Left kidney (tissue), 2 donors: ENCODE measurements around the gene PPM1G. TPM values are rescaled to one million over a fixed set of nuclear protein-coding genes. Genes with fewer than 3 reads are reported as not detected.

Experiments used
- DNase-seq: peaks from one replicate; pipeline ENCODE4 v3.0.0-alpha.2; 2013
- polyA plus RNA-seq: library from polyadenylated mRNA; unstranded; fragments of 120-200 nt; gene quantifications from one replicate; pipeline ENCODE4 v1.2.1, GENCODE V29; 2013; ENCODE audit not compliant: insufficient read length

PPM1G gene
- polyA plus RNA-seq, 1 donor, result 96.0 TPM

DNA sequence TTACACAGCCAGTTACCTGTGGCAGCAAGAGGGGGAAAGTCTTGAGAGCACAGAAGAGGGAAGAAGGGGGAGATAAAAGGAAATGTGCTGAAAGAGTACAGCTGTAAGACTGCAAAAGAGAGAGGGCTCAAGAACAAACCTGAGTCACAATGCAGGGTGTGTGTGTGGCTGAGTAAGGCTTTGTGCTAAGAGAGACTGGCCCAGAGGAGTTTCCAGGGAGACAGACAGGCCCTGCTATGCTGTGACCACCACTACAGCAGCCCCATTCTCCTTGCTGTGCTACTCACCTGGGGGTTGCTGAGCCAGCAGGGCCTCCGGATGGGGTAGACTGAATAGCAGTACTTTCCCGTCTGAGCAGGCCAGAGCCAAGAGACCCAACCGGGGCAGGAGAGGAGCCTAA, 74.1 kb downstream of the PPM1G start:
- no peak for DNase-seq

Other genes starting within 250 kb of the PPM1G start
- 147 TPM for gene ATRAID, start 197.6 kb downstream of the PPM1G start, polyA plus RNA-seq
- 48.6 TPM for gene SLC5A6, start 197.3 kb downstream of the PPM1G start, polyA plus RNA-seq
- gene CAD, start 192.2 kb downstream of the PPM1G start, polyA plus RNA-seq, result 54.3 TPM
- gene SLC30A3, start 146.5 kb downstream of the PPM1G start, polyA plus RNA-seq, result 6.2 TPM
- 2.0 TPM for gene DNAJC5G, start 134.2 kb downstream of the PPM1G start, polyA plus RNA-seq
- gene TRIM54, start 127.2 kb downstream of the PPM1G start, polyA plus RNA-seq, result 6.7 TPM
- gene UCN, start 101.1 kb downstream of the PPM1G start, polyA plus RNA-seq, result 0.65 TPM
- 97.4 TPM for gene MPV17, start 86.5 kb downstream of the PPM1G start, polyA plus RNA-seq
- 86.7 TPM for gene GTF3C2, start 52.8 kb downstream of the PPM1G start, polyA plus RNA-seq
- 57.9 TPM for gene EIF2B4, start 39.3 kb downstream of the PPM1G start, polyA plus RNA-seq
- 94.4 TPM for gene SNX17, start 39.0 kb downstream of the PPM1G start, polyA plus RNA-seq
- gene ZNF513, start 28.9 kb downstream of the PPM1G start, polyA plus RNA-seq, result 19.6 TPM
- gene NRBP1, start 19.0 kb upstream of the PPM1G start, polyA plus RNA-seq, result 132 TPM
- 10.7 TPM for gene KRTCAP3, start 32.8 kb upstream of the PPM1G start, polyA plus RNA-seq
- 71.8 TPM for gene IFT172, start 80.2 kb upstream of the PPM1G start, polyA plus RNA-seq
- 6.8 TPM for gene FNDC4, start 85.6 kb upstream of the PPM1G start, polyA plus RNA-seq
- 0.10 TPM for gene GCKR, start 87.2 kb upstream of the PPM1G start, polyA plus RNA-seq
- 90.0 TPM for gene ZNF512, start 173.5 kb upstream of the PPM1G start, polyA plus RNA-seq
- 12.0 TPM for gene CCDC121, start 219.4 kb upstream of the PPM1G start, polyA plus RNA-seq
- 64.5 TPM for gene GPN1, start 219.5 kb upstream of the PPM1G start, polyA plus RNA-seq